Osteocyte (in vitro differentiated cells): Measurements from ENCODE around the gene ORAI1. TPM values are rescaled to one million over a fixed set of nuclear protein-coding genes. Genes with fewer than 3 reads are reported as not detected.

Experiments used
- DNase-seq: peaks from one replicate; pipeline ENCODE4 v3.0.0; 2021; ENCODE audit warnings: mixed read lengths; ENCODE audit not compliant: unreplicated experiment; ENCODE audit errors: extremely low spot score
- H3K27ac Mint-ChIP-seq: one replicate; pipeline ENCODE4 v1.8.0; 2021; ENCODE audit warnings: mild to moderate bottlenecking, mixed read lengths; ENCODE audit not compliant: unreplicated experiment
- H3K27me3 Mint-ChIP-seq: one replicate; pipeline ENCODE4 v1.8.0; 2021; ENCODE audit warnings: mixed read lengths; ENCODE audit not compliant: unreplicated experiment
- H3K36me3 Mint-ChIP-seq: one replicate; pipeline ENCODE4 v1.8.0; 2021; ENCODE audit warnings: mixed read lengths; ENCODE audit not compliant: unreplicated experiment
- H3K4me1 Mint-ChIP-seq: one replicate; pipeline ENCODE4 v1.8.0; 2021; ENCODE audit warnings: mixed read lengths; ENCODE audit not compliant: unreplicated experiment
- H3K4me3 Mint-ChIP-seq: one replicate; pipeline ENCODE4 v1.8.0; 2021; ENCODE audit warnings: mild to moderate bottlenecking, moderate library complexity, mixed read lengths; ENCODE audit not compliant: unreplicated experiment
- H3K9me3 Mint-ChIP-seq: one replicate; pipeline ENCODE4 v1.8.0; 2021; ENCODE audit warnings: mixed read lengths; ENCODE audit not compliant: unreplicated experiment
- CTCF ChIP-seq: fragments of 200-600 bp; sonication (generic); IDR thresholded peaks from 2 replicates; pipeline ENCODE4 v1.5.0; 2021; ENCODE audit warnings: antibody characterized with exemption, mild to moderate bottlenecking, moderate library complexity
- total RNA-seq: library from RNA; stranded (reverse); gene quantifications from 2 replicates; pipeline ENCODE4 v1.2.1, GENCODE V29; 2021

Gene ORAI1
- total RNA-seq, 1 donor from 2014 or later, result 9.1 TPM

DNA sequence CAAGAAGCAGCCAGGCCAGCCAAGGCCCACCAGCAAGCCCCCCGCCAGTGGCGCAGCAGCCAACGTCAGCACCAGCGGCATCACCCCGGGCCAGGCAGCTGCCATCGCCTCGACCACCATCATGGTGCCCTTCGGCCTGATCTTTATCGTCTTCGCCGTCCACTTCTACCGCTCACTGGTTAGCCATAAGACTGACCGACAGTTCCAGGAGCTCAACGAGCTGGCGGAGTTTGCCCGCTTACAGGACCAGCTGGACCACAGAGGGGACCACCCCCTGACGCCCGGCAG lies 15.0 kb downstream of the ORAI1 start:
- TF ChIP-seq CTCF, result no peak
- Mint-ChIP-seq H3K27me3 (no peaks in the 10 kb centered on the region), H3K36me3 (no peaks in the 10 kb centered on the region), H3K9me3 (no peaks in the 10 kb centered on the region), H3K27ac (no peak overlapping the region), H3K4me1 (no peaks in the 10 kb centered on the region), H3K4me3 (no peak overlapping the region)
- no peak for DNase-seq

- no peaks in the 10 kb centered on the region for H3K27me3 Mint-ChIP-seq
- TF ChIP-seq CTCF, result no peak
- no peak overlapping the region for H3K27ac Mint-ChIP-seq
- no peak for DNase-seq
- H3K4me1 Mint-ChIP-seq, result peaks cover 4% of the 10 kb centered on the region
- no peaks in the 10 kb centered on the region for H3K36me3 Mint-ChIP-seq
- H3K9me3 Mint-ChIP-seq, result no peaks in the 10 kb centered on the region
- no peak overlapping the region for H3K4me3 Mint-ChIP-seq
Observed at GRCh38 chr12:121648458-121649028, 22.2 kb downstream of the ORAI1 start.

DNA sequence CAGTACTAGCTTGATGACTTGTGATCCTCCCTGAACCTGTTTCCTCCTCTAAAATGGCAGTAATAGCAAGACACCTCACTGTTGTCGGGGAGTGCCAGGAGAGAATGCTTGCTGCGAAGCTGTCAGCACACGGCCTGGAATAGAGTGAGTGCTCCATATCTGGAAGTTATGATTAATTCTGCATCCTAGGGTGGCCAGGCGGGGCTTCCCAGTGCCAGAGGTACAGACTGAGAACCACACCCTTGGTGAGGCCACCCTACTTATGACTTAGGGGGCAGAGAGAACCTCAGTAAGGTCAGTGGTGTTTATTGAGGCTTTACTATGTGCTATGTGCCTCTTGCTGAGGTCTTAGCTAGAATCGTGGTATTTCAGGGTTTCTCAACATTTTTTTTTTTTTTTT lies 23.0 kb downstream of the ORAI1 start:
- no peak for DNase-seq
- TF ChIP-seq CTCF, result no peak
- Mint-ChIP-seq H3K27ac (no peak overlapping the region), H3K36me3 (no peaks in the 10 kb centered on the region), H3K4me1 (peaks cover 4% of the 10 kb centered on the region), H3K4me3 (no peak overlapping the region), H3K27me3 (no peaks in the 10 kb centered on the region), H3K9me3 (no peaks in the 10 kb centered on the region)

DNA sequence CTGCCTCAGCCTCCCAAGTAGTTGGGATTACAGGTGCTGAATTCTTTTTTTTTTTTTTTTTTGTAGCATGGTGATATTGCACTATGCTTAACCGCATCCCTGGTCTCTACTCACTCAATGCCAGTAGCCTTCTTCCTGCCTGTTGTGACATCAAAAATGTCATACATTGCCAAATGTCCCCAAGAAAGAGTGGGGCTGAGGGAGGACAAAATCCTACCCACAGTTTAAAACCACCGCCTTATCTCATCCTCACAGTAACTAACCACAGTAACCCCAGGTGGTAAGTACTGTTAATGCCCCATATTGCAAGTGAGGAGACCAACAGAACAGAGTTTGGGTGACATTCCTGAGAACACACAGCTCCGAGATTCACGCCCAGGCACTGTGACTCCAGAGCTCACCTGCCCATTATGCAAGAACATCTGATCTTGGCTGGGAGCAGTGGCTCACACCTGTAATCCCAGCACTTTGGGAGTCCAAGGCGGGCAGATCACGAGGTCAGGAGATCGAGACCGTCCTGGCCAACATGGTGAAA lies 23.6 kb downstream of the ORAI1 start:
- no peak overlapping the region for H3K27ac Mint-ChIP-seq

GRCh38 chr12:121651320-121651719 lies 25.0 kb downstream of the ORAI1 start:
- Mint-ChIP-seq H3K27ac (no peak overlapping the region), H3K36me3 (no peaks in the 10 kb centered on the region)
- no peak for DNase-seq

More for the DNA sequence above, 23.6 kb downstream of the ORAI1 start:
- Mint-ChIP-seq H3K36me3 (no peaks in the 10 kb centered on the region), H3K27me3 (no peaks in the 10 kb centered on the region), H3K4me1 (peaks cover 4% of the 10 kb centered on the region), H3K9me3 (no peaks in the 10 kb centered on the region), H3K4me3 (no peak overlapping the region)
- DNase-seq, result no peak
- no peak for TF ChIP-seq CTCF

More at GRCh38 chr12:121651320-121651719, 25.0 kb downstream of the ORAI1 start:
- Mint-ChIP-seq H3K4me1 (peaks cover 4% of the 10 kb centered on the region), H3K27me3 (no peaks in the 10 kb centered on the region), H3K4me3 (no peak overlapping the region), H3K9me3 (no peaks in the 10 kb centered on the region)
- TF ChIP-seq CTCF, result no peak
